Glutamatergic neuron (in vitro differentiated cells): ENCODE results near the gene IFT43. TPM values are rescaled to one million over a fixed set of nuclear protein-coding genes. Genes with fewer than 3 reads are reported as not detected.

Experiments used
- DNase-seq: peaks from one replicate; pipeline ENCODE4 v3.0.0; 2022
- H3K27ac Mint-ChIP-seq: one replicate; pipeline ENCODE4 v1.8.0; 2020; ENCODE audit warnings: mild to moderate bottlenecking, mixed read lengths, inconsistent platforms; ENCODE audit not compliant: unreplicated experiment
- H3K27me3 Mint-ChIP-seq: one replicate; pipeline ENCODE4 v1.8.0; 2020; ENCODE audit warnings: mild to moderate bottlenecking, moderate library complexity, mixed read lengths, inconsistent platforms; ENCODE audit not compliant: unreplicated experiment
- H3K36me3 Mint-ChIP-seq: one replicate; pipeline ENCODE4 v1.8.0; 2020; ENCODE audit warnings: mild to moderate bottlenecking, mixed read lengths, inconsistent platforms; ENCODE audit not compliant: unreplicated experiment
- H3K4me1 Mint-ChIP-seq: one replicate; pipeline ENCODE4 v1.8.0; 2020; ENCODE audit warnings: mild to moderate bottlenecking, low read depth, mixed read lengths, inconsistent platforms; ENCODE audit not compliant: unreplicated experiment
- H3K4me3 Mint-ChIP-seq: one replicate; pipeline ENCODE4 v1.8.0; 2020; ENCODE audit warnings: mild to moderate bottlenecking, mixed read lengths, inconsistent platforms; ENCODE audit not compliant: unreplicated experiment
- H3K9me3 Mint-ChIP-seq: one replicate; pipeline ENCODE4 v1.8.0; 2020; ENCODE audit warnings: mild to moderate bottlenecking, moderate library complexity, mixed read lengths, inconsistent platforms; ENCODE audit not compliant: unreplicated experiment
- total RNA-seq: library from RNA; stranded (reverse); fragmentation: NEBNext Ultra II Directional; extraction: Animal tissue kit (Norgen Biotek cat#: 25700); gene quantifications from one replicate; pipeline ENCODE4 v1.2.1, GENCODE V29; 2021; ENCODE audit not compliant: unreplicated experiment
- TF ChIP-seq, protein P1 (sequence below): fragments of 200-600 bp; sonication (generic); IDR thresholded peaks from one replicate; pipeline ENCODE4 v1.5.0; 2021; ENCODE audit not compliant: partially characterized antibody, unreplicated experiment

IFT43 gene
- total RNA-seq, 1 donor from 2014 or later = 30.2 TPM

DNA sequence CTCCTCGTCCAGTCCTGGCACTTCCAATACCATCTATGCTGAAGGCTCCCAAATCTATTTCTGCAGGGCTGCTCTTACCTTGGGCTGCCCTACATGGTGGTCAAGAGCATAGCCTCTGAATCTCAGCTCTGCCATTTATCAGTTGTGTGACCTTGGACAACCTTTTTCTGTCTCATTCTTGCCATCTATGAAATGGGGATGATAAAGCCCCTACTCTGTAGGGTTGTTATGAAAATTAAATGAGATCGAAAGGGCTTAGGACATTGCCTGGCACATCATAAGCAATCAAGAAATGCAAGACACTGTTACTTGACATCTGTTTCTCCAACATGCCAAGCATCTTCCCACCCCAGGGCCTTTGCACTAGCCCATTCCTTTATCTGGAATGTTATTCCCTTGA lies 120.6 kb downstream of the IFT43 start:
- Mint-ChIP-seq H3K9me3 (peaks cover 30% of the 10 kb centered on the region), H3K4me3 (peak overlapping the region; percentile 46), H3K36me3 (no peaks in the 10 kb centered on the region), H3K27me3 (peaks cover 14% of the 10 kb centered on the region), H3K4me1 (peaks cover 39% of the 10 kb centered on the region), H3K27ac (peak overlapping the region; percentile 99)
- DNase-seq = no peak
- TF ChIP-seq, protein P1, sequence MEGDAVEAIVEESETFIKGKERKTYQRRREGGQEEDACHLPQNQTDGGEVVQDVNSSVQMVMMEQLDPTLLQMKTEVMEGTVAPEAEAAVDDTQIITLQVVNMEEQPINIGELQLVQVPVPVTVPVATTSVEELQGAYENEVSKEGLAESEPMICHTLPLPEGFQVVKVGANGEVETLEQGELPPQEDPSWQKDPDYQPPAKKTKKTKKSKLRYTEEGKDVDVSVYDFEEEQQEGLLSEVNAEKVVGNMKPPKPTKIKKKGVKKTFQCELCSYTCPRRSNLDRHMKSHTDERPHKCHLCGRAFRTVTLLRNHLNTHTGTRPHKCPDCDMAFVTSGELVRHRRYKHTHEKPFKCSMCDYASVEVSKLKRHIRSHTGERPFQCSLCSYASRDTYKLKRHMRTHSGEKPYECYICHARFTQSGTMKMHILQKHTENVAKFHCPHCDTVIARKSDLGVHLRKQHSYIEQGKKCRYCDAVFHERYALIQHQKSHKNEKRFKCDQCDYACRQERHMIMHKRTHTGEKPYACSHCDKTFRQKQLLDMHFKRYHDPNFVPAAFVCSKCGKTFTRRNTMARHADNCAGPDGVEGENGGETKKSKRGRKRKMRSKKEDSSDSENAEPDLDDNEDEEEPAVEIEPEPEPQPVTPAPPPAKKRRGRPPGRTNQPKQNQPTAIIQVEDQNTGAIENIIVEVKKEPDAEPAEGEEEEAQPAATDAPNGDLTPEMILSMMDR = no peak

DNA sequence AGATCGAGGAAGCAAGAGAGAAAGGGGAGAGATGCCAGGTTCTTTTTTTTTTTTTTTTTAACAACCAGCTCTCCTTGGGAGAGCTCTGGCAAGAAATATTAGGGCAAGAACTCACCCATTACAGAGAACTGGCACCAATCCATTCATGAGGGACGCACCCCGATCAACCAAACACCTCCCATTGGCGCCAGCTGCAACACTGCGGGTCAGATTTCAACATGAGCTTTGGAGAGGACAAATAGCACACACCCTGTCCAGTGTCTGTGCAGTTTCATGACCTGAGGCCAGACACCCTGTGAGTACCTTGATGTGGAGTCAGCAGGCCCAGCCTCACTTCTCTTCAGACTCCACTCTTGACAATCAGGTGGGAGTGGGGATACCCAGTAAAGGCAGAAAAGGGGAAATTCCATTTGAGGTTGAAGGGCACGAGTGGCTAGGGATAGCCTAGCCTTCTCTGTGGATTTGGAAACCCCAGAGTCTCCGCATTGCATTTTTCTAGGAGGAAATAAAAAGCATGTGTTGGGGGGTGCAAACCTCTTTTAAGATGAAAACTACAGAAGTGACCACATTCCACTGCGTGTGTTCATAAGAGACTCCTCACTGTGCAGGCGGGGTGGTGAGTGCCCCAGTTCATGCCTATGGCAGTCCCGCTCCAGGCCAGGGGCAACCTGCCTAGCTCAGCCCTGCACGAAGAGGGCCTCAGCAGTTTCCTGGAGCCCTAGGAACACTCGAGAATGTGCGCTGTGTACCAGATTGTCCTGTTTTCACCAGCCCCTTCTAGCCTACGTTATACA lies 123.7 kb downstream of the IFT43 start:
- Mint-ChIP-seq H3K36me3 (no peaks in the 10 kb centered on the region), H3K4me3 (no peak overlapping the region), H3K9me3 (peaks cover 28% of the 10 kb centered on the region), H3K4me1 (peaks cover 35% of the 10 kb centered on the region), H3K27ac (no peak overlapping the region), H3K27me3 (peaks cover 12% of the 10 kb centered on the region)
- no peak for DNase-seq
- TF ChIP-seq, protein P1 = no peak

DNA sequence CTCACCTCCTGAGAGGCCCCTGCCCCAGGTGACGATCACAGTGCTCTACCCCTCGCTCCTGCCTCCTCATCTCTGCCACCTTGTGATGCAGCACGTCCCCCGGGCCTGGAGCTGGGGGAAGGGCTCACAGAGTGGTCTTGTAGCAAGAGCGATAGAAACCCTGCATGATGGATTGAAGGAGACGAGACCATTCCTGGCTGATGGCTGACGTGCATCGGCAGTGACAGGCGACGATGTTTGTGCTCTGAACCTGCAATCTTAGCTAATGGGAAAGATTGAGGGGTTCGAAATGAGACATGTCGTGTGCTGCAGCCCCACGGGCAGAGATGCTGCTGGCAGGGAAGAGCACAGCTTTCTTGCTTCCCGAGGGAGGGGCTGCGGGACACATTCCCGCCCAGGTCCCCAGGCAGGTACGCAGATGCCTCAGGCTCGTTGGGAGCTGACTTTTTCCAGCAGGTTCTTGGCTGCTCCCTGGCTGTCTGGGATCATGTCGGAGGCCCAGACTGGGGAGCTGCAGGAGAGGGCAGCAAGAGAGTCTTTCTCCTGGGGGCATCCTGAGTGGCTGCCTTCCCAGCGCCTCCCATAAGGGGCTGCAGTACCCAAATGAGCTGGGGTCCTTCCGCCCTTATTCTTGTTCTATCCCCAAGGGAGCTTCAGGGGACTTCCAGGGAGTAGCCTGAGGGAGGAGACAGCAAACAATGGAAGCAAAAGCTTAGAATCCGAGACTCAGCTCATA lies 127.5 kb downstream of the IFT43 start:
- Mint-ChIP-seq H3K27me3 (no peaks in the 10 kb centered on the region), H3K27ac (peak overlapping the region; percentile 22), H3K36me3 (no peaks in the 10 kb centered on the region), H3K4me3 (no peak overlapping the region), H3K9me3 (peaks cover 7% of the 10 kb centered on the region), H3K4me1 (peaks cover 27% of the 10 kb centered on the region)
- no peak for DNase-seq
- TF ChIP-seq, protein P1 = no peak

DNA sequence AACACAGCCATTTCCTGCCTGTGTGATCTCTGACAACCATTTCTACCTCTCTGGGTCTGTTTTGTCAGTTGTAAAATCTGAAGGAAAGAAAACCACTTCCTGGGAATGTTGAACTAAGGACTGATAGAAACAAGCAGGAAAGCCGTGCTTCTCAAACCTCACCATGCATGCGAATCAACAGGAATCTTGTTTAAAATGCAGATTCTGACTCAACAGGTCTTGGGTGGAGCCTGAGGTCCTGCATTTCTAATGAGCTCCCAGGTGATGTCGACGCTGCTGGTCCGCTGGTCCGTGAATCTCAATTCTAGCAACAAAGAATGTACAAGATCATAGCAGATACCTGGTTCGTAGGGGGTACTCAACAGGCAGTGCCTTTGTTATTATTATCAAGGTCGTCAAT lies 128.1 kb downstream of the IFT43 start:
- Mint-ChIP-seq H3K4me3 (no peak overlapping the region), H3K27me3 (no peaks in the 10 kb centered on the region), H3K36me3 (no peaks in the 10 kb centered on the region)

More for the DNA sequence above, 128.1 kb downstream of the IFT43 start:
- DNase-seq = no peak
- no peak overlapping the region for H3K27ac Mint-ChIP-seq
- TF ChIP-seq, protein P1 = no peak
- H3K4me1 Mint-ChIP-seq = peaks cover 27% of the 10 kb centered on the region
- peaks cover 4% of the 10 kb centered on the region for H3K9me3 Mint-ChIP-seq
